H1 (cell line): Measurements from ENCODE around the gene RCC2. TPM values are rescaled to one million over a fixed set of nuclear protein-coding genes. Genes with fewer than 3 reads are reported as not detected.

Source experiments
- CEBPB ChIP-seq: IDR thresholded peaks from 2 replicates; pipeline ENCODE4 v1.6.1; 2012; ENCODE audit warnings: low read depth, low read length
- polyA plus RNA-seq, 7 experiments: library from polyadenylated mRNA; depleted of rRNA in 3 of 7; stranded (reverse) in 5 of 7; unstranded in 2 of 7; fragments of >200 nt in 5 of 7; fragments of 200-250 nt in 2 of 7; gene quantifications; 1 replicate in 5 of 7; 2 replicates in 1 of 7; 4 replicates in 1 of 7; pipeline versions ENCODE4 v1.2.1 to v1.2.3, GENCODE V29; 2011 to 2013; ENCODE audit warnings: missing spikeins in 2 of 7, mixed read lengths in 2 of 7
- total RNA-seq: library from RNA; stranded (reverse); fragmentation: NEBNext Ultra II Directional; extraction: Animal tissue kit (Norgen Biotek cat#: 25700); gene quantifications from 2 replicates; pipeline ENCODE4 v1.2.1, GENCODE V29; 2021

Gene RCC2
- total and polyA plus RNA-seq, 2 of the 8 experiments (the other 6 are each of a cell fraction or from before 2014, with no cell fraction given): 229 to 455 TPM

- TF ChIP-seq CEBPB: no peak
Measured at GRCh38 chr1:17458794-17459193, 19.3 kb upstream of the RCC2 start (continued).
